GM23338 (cell line): ENCODE measurements around the gene C5AR1.

ENCODE experiments used
- CREB1 ChIP-seq: fragments of 250-450 bp; sonication (Bioruptor Pico); IDR thresholded peaks from 2 replicates; pipeline ENCODE4 v1.5.0; 2020; ENCODE audit warnings: low read depth, mild to moderate bottlenecking, moderate library complexity
- CTCF ChIP-seq, 2 experiments: fragments of 200-600 bp in 1 of 2; sonication (generic) in 1 of 2; conservative IDR thresholded peaks; 2 replicates each; pipeline versions ENCODE4 v1.5.1 to v1.6.1; 2016 to 2017; ENCODE audit warnings: antibody characterized with exemption in 2 of 2, low read depth in 2 of 2, mild to moderate bottlenecking in 2 of 2, moderate library complexity in 1 of 2
- ETS1 ChIP-seq: IDR thresholded peaks from 2 replicates; pipeline ENCODE4 v1.6.1; 2016; ENCODE audit warnings: antibody characterized with exemption
- EZH2 ChIP-seq: fragments of 200-600 bp; sonication (generic); IDR thresholded peaks from one replicate; pipeline ENCODE4 v1.8.0; 2017; ENCODE audit warnings: antibody characterized with exemption, mild to moderate bottlenecking, low read depth; ENCODE audit not compliant: unreplicated experiment
- EZH2phosphoT487 ChIP-seq: fragments of 200-600 bp; sonication (generic); IDR thresholded peaks from one replicate; pipeline ENCODE4 v1.8.1; 2018; ENCODE audit warnings: antibody characterized with exemption; ENCODE audit not compliant: unreplicated experiment
- JUNB ChIP-seq: IDR thresholded peaks from one replicate; pipeline ENCODE4 v1.6.1; 2016; ENCODE audit warnings: antibody characterized with exemption; ENCODE audit not compliant: unreplicated experiment
- NANOG ChIP-seq: IDR thresholded peaks from 2 replicates; pipeline ENCODE4 v1.6.1; 2016; ENCODE audit warnings: antibody characterized with exemption, borderline replicate concordance
- POLR2AphosphoS5 ChIP-seq: IDR thresholded peaks from 2 replicates; pipeline ENCODE4 v1.6.1; 2016; ENCODE audit warnings: antibody characterized with exemption, low read depth
- STAT1 ChIP-seq: IDR thresholded peaks from one replicate; pipeline ENCODE4 v1.6.1; 2016; ENCODE audit warnings: antibody characterized with exemption; ENCODE audit not compliant: unreplicated experiment
- ZNF114 ChIP-seq: fragments of 250-450 bp; sonication (Bioruptor Pico); IDR thresholded peaks from 2 replicates; pipeline ENCODE4 v1.5.0; 2020; ENCODE audit warnings: mild to moderate bottlenecking, moderate library complexity
- ZNF331 ChIP-seq: fragments of 250-450 bp; sonication (Bioruptor Pico); IDR thresholded peaks from 2 replicates; pipeline ENCODE4 v1.5.0; 2020; ENCODE audit warnings: low read depth, mild to moderate bottlenecking, moderate library complexity
- TF ChIP-seq, protein P1 (sequence below): IDR thresholded peaks from one replicate; pipeline ENCODE4 v1.6.1; 2018; ENCODE audit warnings: antibody characterized with exemption; ENCODE audit not compliant: unreplicated experiment

DNA sequence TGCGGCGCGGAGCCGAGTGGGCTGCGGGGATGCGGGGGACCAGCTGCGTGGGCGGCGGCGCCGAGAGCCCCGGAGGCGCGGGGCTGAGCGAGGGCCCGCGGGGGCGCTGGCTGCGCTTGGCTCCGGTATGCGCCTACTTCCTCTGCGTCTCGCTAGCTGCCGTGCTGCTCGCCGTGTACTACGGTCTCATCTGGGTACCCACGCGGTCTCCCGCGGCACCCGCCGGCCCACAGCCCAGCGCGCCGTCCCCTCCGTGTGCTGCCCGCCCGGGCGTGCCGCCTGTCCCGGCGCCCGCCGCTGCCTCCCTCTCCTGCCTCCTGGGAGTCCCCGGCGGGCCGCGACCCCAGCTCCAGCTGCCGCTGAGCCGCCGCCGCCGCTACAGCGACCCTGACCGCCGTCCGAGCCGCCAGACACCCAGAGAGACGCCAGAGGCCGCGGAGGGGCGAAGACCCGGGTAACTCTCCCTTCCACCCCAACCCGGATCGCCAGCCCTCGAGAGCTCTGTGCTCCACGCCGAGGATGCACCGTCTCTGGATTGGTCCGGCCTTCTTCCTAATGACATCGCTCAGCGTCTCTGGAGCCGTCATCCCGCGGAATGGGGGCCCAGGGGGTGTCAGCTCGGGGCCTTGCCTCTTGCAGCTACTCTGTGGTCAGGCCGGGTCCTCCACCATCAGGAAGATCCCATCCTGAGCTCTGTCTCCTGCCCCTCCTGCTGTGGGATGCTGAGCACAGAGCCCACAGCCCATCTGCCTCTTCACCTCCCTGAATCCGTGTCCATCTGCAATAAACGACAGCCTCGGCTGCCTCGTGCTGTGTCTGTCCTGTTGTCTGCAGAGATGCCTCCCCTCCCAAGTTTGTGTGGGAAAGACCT is 34.5 kb upstream of the C5AR1 start:
- TF ChIP-seq, protein P1, sequence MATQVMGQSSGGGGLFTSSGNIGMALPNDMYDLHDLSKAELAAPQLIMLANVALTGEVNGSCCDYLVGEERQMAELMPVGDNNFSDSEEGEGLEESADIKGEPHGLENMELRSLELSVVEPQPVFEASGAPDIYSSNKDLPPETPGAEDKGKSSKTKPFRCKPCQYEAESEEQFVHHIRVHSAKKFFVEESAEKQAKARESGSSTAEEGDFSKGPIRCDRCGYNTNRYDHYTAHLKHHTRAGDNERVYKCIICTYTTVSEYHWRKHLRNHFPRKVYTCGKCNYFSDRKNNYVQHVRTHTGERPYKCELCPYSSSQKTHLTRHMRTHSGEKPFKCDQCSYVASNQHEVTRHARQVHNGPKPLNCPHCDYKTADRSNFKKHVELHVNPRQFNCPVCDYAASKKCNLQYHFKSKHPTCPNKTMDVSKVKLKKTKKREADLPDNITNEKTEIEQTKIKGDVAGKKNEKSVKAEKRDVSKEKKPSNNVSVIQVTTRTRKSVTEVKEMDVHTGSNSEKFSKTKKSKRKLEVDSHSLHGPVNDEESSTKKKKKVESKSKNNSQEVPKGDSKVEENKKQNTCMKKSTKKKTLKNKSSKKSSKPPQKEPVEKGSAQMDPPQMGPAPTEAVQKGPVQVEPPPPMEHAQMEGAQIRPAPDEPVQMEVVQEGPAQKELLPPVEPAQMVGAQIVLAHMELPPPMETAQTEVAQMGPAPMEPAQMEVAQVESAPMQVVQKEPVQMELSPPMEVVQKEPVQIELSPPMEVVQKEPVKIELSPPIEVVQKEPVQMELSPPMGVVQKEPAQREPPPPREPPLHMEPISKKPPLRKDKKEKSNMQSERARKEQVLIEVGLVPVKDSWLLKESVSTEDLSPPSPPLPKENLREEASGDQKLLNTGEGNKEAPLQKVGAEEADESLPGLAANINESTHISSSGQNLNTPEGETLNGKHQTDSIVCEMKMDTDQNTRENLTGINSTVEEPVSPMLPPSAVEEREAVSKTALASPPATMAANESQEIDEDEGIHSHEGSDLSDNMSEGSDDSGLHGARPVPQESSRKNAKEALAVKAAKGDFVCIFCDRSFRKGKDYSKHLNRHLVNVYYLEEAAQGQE, result no peak
- TF ChIP-seq CTCF (conservative IDR thresholded peaks at IDR 0.05; ENCODE audit: low read depth in 2 of 2) (no peak), POLR2AphosphoS5 (no peak), EZH2phosphoT487 (no peak), EZH2 (no peak), JUNB (no peak), CREB1 (CRISPR knock-in tag) (no peak), ETS1 (no peak), ZNF114 (CRISPR knock-in tag) (no peak), ZNF331 (no peak), NANOG (no peak), STAT1 (no peak)
